Measurements from ENCODE around the gene RNASE9. TPM values are rescaled to one million over a fixed set of nuclear protein-coding genes. Genes with fewer than 3 reads are reported as not detected.

RNASE9 gene
- total RNA-seq, 1 donor from 2014 or later, result not detected

- Mint-ChIP-seq H3K9me3 (no peaks in the 10 kb centered on the region), H3K36me3 (ENCODE audit: low read depth) (no peaks in the 10 kb centered on the region), H3K27me3 (no peaks in the 10 kb centered on the region), H3K27ac (no peak overlapping the region), H3K4me1 (peaks cover 4% of the 10 kb centered on the region), H3K4me3 (no peak overlapping the region)
- ChIA-PET CTCF (interaction anchor here (2.9 to 7.5 kb wide), 3 partner anchors 84 to 280 kb away, joined by 12 to 131 read pairs (median 53); partner anchors contain the start of gene TEP1), POLR2A (no interaction called here)
- DNase-seq, result no peak
- intact Hi-C loops (cut with micrococcal nuclease), result no loop called here
- ATAC-seq (ENCODE audit: low read depth), result no peak
- TF ChIP-seq CTCF (IDR thresholded peaks at IDR 0.05), result no peak
Observed at GRCh38 chr14:20607617-20608016, 46.8 kb upstream of the RNASE9 start.

GRCh38 chr14:20606902-20607242 lies 46.0 kb upstream of the RNASE9 start:
- peaks cover 4% of the 10 kb centered on the region for H3K4me1 Mint-ChIP-seq
- DNase-seq (no peak), ATAC-seq (ENCODE audit: low read depth) (no peak)
- intact Hi-C loops (cut with micrococcal nuclease), result no loop called here
- H3K4me3 Mint-ChIP-seq, result no peak overlapping the region
- H3K27ac Mint-ChIP-seq, result no peak overlapping the region
- H3K36me3 Mint-ChIP-seq (ENCODE audit: low read depth), result no peaks in the 10 kb centered on the region
- TF ChIP-seq CTCF (IDR thresholded peaks at IDR 0.05), result no peak
- H3K9me3 Mint-ChIP-seq, result no peaks in the 10 kb centered on the region
- ChIA-PET CTCF (interaction anchor here (2.9 to 7.5 kb wide), 3 partner anchors 85 to 279 kb away, joined by 12 to 131 read pairs (median 53); partner anchors contain the start of gene TEP1), POLR2A (interaction anchor here (0.6 kb wide), 1 partner anchor 66 kb away, joined by 8 read pairs; no protein-coding TSS in a partner anchor)
- no peaks in the 10 kb centered on the region for H3K27me3 Mint-ChIP-seq

- H3K27me3 Mint-ChIP-seq, result no peaks in the 10 kb centered on the region
- H3K27ac Mint-ChIP-seq, result no peak overlapping the region
- CTCF ChIA-PET, result interaction anchor here (2.9 to 7.5 kb wide), 3 partner anchors 85 to 278 kb away, joined by 12 to 131 read pairs (median 53); partner anchors contain the start of gene TEP1
- peaks cover 4% of the 10 kb centered on the region for H3K4me1 Mint-ChIP-seq
- POLR2A ChIA-PET, result interaction anchor here (0.6 kb wide), 1 partner anchor 66 kb away, joined by 8 read pairs; no protein-coding TSS in a partner anchor
- no peak for DNase-seq
- TF ChIP-seq CTCF (IDR thresholded peaks at IDR 0.05), result no peak
- ATAC-seq (ENCODE audit: low read depth), result no peak
- H3K4me3 Mint-ChIP-seq, result no peak overlapping the region
- intact Hi-C loops (cut with micrococcal nuclease), result no loop called here
- no peaks in the 10 kb centered on the region for H3K36me3 Mint-ChIP-seq (ENCODE audit: low read depth)
- no peaks in the 10 kb centered on the region for H3K9me3 Mint-ChIP-seq
Observed at GRCh38 chr14:20606190-20606901, 45.5 kb upstream of the RNASE9 start.

- POLR2A ChIA-PET, result no interaction called here
- ATAC-seq (ENCODE audit: low read depth), result no peak
- CTCF ChIA-PET, result interaction anchor here (6.2 to 7.5 kb wide), 2 partner anchors 190 to 276 kb away, joined by 53 to 131 read pairs; partner anchors contain the start of gene TEP1
- no peak for TF ChIP-seq CTCF (IDR thresholded peaks at IDR 0.05)
- H3K27ac Mint-ChIP-seq, result no peak overlapping the region
- peaks cover 4% of the 10 kb centered on the region for H3K4me1 Mint-ChIP-seq
- no peaks in the 10 kb centered on the region for H3K9me3 Mint-ChIP-seq
- no peaks in the 10 kb centered on the region for H3K27me3 Mint-ChIP-seq
- no peak for DNase-seq
- H3K4me3 Mint-ChIP-seq, result no peak overlapping the region
- no peaks in the 10 kb centered on the region for H3K36me3 Mint-ChIP-seq (ENCODE audit: low read depth)
- intact Hi-C loops (cut with micrococcal nuclease), result no loop called here
Observed at GRCh38 chr14:20603813-20604690, 43.2 kb upstream of the RNASE9 start.

GRCh38 chr14:20602583-20602982 lies 41.7 kb upstream of the RNASE9 start:
- ATAC-seq (ENCODE audit: low read depth) (no peak), DNase-seq (no peak)
- Mint-ChIP-seq H3K9me3 (no peaks in the 10 kb centered on the region), H3K27me3 (no peaks in the 10 kb centered on the region), H3K36me3 (ENCODE audit: low read depth) (no peaks in the 10 kb centered on the region), H3K4me3 (no peak overlapping the region), H3K4me1 (peaks cover under 1% of the 10 kb centered on the region), H3K27ac (no peak overlapping the region)
- ChIA-PET POLR2A (no interaction called here), CTCF (no interaction called here)
- no peak for TF ChIP-seq CTCF (IDR thresholded peaks at IDR 0.05)
- intact Hi-C loops (cut with micrococcal nuclease), result no loop called here

Measured in activated B cell treated with CpG ODN at 0.5 μM for 24 hours (primary cell).